Activated T-helper 2 cell treated with anti-CD3 and anti-CD28 coated beads, Interferon-gamma antibody, Interleukin-2, Interleukin-4, amounts not matched to agents 10 μg/mL and 5 μg/mL and 100 μg/mL, durations not matched to agents 14 hours and 24 hours and 36 hours (primary cell): ENCODE results near the gene RCN2. TPM values are rescaled to one million over a fixed set of nuclear protein-coding genes. Genes with fewer than 3 reads are reported as not detected.

ENCODE experiments used
- total RNA-seq: library from RNA; stranded (reverse); gene quantifications from 2 replicates; pipeline ENCODE4 v1.2.3, GENCODE V29; 2022

Gene RCN2
- total RNA-seq, 1 donor from 2014 or later = 35.7 TPM

Other genes with a start within 250 kb of the RCN2 start
- 22.8 and 24.7 TPM in 2 replicates for gene SCAPER, start 26.4 kb upstream of the RCN2 start, total RNA-seq
- 167 and 169 TPM in 2 replicates for gene PSTPIP1, start 63.4 kb downstream of the RCN2 start, total RNA-seq
- 37.8 and 40.1 TPM in 2 replicates for gene TSPAN3, start 139.4 kb downstream of the RCN2 start, total RNA-seq